Muscle layer of duodenum (tissue), 2 donors: ENCODE data around the gene NXPH1.

Source experiments
- H3K27ac ChIP-seq: one replicate; pipeline ENCODE4 v1.7.0; 2013; ENCODE audit warnings: mild to moderate bottlenecking, low read length
- H3K27me3 ChIP-seq: one replicate; pipeline ENCODE4 v1.7.0; 2013; ENCODE audit warnings: low read depth, mild to moderate bottlenecking, control low read depth, low read length
- H3K36me3 ChIP-seq, 2 donors: one replicate each; pipeline ENCODE4 v1.7.0; 2013; ENCODE audit warnings: low read length in 2 of 2, control low read depth in 1 of 2, mild to moderate bottlenecking in 1 of 2; ENCODE audit not compliant: insufficient read depth in 2 of 2, control insufficient read depth in 1 of 2
- H3K4me1 ChIP-seq, 2 donors: one replicate each; pipeline ENCODE4 v1.7.0; 2013; ENCODE audit warnings: low read length in 2 of 2, mild to moderate bottlenecking in 2 of 2, control low read depth in 1 of 2, moderate library complexity in 1 of 2; ENCODE audit not compliant: insufficient read depth in 2 of 2, control insufficient read depth in 1 of 2
- H3K4me3 ChIP-seq, 2 donors: one replicate each; pipeline ENCODE4 v1.7.0; 2013; ENCODE audit warnings: low read length in 2 of 2, low read depth in 1 of 2, mild to moderate bottlenecking in 1 of 2
- H3K9me3 ChIP-seq, 2 donors: one replicate each; pipeline ENCODE4 v1.7.0; 2013; ENCODE audit warnings: low read length in 2 of 2, control low read depth in 1 of 2, mild to moderate bottlenecking in 1 of 2; ENCODE audit not compliant: control insufficient read depth in 1 of 2
- donor health status: healthy.

The NXPH1 gene

GRCh38 chr7:8581842-8582241 is 148.4 kb downstream of the NXPH1 start:
- no peaks in the 10 kb centered on the region for H3K4me1 ChIP-seq
- H3K27ac ChIP-seq, result no peak overlapping the region

GRCh38 chr7:8582728-8583127 is 149.3 kb downstream of the NXPH1 start:
- Histone ChIP-seq H3K36me3 (no peaks in the 10 kb centered on the region), H3K9me3 (no peaks in the 10 kb centered on the region), H3K4me1 (no peaks in the 10 kb centered on the region), H3K27me3 (no peaks in the 10 kb centered on the region), H3K27ac (no peak overlapping the region), H3K4me3 (no peak overlapping the region)

More at GRCh38 chr7:8581842-8582241, 148.4 kb downstream of the NXPH1 start:
- Histone ChIP-seq H3K4me3 (no peak overlapping the region), H3K9me3 (no peaks in the 10 kb centered on the region), H3K36me3 (no peaks in the 10 kb centered on the region), H3K27me3 (no peaks in the 10 kb centered on the region)

- Histone ChIP-seq H3K36me3 (no peaks in the 10 kb centered on the region), H3K27ac (no peak overlapping the region), H3K27me3 (no peaks in the 10 kb centered on the region), H3K4me1 (no peaks in the 10 kb centered on the region), H3K9me3 (no peaks in the 10 kb centered on the region), H3K4me3 (no peak overlapping the region)
Observed at GRCh38 chr7:8585591-8585990, 152.2 kb downstream of the NXPH1 start.

- Histone ChIP-seq H3K9me3 (no peaks in the 10 kb centered on the region), H3K36me3 (no peaks in the 10 kb centered on the region), H3K27me3 (no peaks in the 10 kb centered on the region), H3K4me1 (no peaks in the 10 kb centered on the region), H3K27ac (no peak overlapping the region), H3K4me3 (no peak overlapping the region)
Observed at GRCh38 chr7:8590225-8590624, 156.8 kb downstream of the NXPH1 start.

- Histone ChIP-seq H3K4me1 (no peaks in the 10 kb centered on the region), H3K4me3 (no peak overlapping the region), H3K27ac (no peak overlapping the region), H3K36me3 (no peaks in the 10 kb centered on the region), H3K9me3 (no peaks in the 10 kb centered on the region), H3K27me3 (no peaks in the 10 kb centered on the region)
Observed at GRCh38 chr7:8590791-8591190, 157.4 kb downstream of the NXPH1 start.

- H3K27me3 ChIP-seq, result no peaks in the 10 kb centered on the region
- no peaks in the 10 kb centered on the region for H3K9me3 ChIP-seq
- no peaks in the 10 kb centered on the region for H3K36me3 ChIP-seq
- no peak overlapping the region for H3K27ac ChIP-seq
- no peak overlapping the region for H3K4me3 ChIP-seq
- H3K4me1 ChIP-seq, result no peaks in the 10 kb centered on the region
Observed at GRCh38 chr7:8591289-8591688, 157.9 kb downstream of the NXPH1 start.

- Histone ChIP-seq H3K36me3 (no peaks in the 10 kb centered on the region), H3K27ac (no peak overlapping the region), H3K27me3 (no peaks in the 10 kb centered on the region), H3K4me1 (no peaks in the 10 kb centered on the region), H3K4me3 (no peak overlapping the region), H3K9me3 (no peaks in the 10 kb centered on the region)
Observed at GRCh38 chr7:8592167-8592566, 158.8 kb downstream of the NXPH1 start.

- Histone ChIP-seq H3K27ac (no peak overlapping the region), H3K9me3 (no peaks in the 10 kb centered on the region), H3K27me3 (no peaks in the 10 kb centered on the region), H3K4me1 (no peaks in the 10 kb centered on the region), H3K36me3 (no peaks in the 10 kb centered on the region), H3K4me3 (no peak overlapping the region)
Observed at GRCh38 chr7:8594115-8594514, 160.7 kb downstream of the NXPH1 start.

- H3K4me3 ChIP-seq, result no peak overlapping the region
- H3K27me3 ChIP-seq, result no peaks in the 10 kb centered on the region
- H3K36me3 ChIP-seq, result no peaks in the 10 kb centered on the region
- no peaks in the 10 kb centered on the region for H3K9me3 ChIP-seq
- no peak overlapping the region for H3K27ac ChIP-seq
- no peaks in the 10 kb centered on the region for H3K4me1 ChIP-seq
Observed at GRCh38 chr7:8597565-8597964, 164.2 kb downstream of the NXPH1 start.

GRCh38 chr7:8601121-8601520 is 167.7 kb downstream of the NXPH1 start:
- no peaks in the 10 kb centered on the region for H3K27me3 ChIP-seq
- H3K4me1 ChIP-seq, result no peaks in the 10 kb centered on the region
- no peaks in the 10 kb centered on the region for H3K36me3 ChIP-seq
- H3K9me3 ChIP-seq, result no peaks in the 10 kb centered on the region
- no peak overlapping the region for H3K4me3 ChIP-seq
- no peak overlapping the region for H3K27ac ChIP-seq

GRCh38 chr7:8605221-8605620 is 171.8 kb downstream of the NXPH1 start:
- no peaks in the 10 kb centered on the region for H3K27me3 ChIP-seq
- H3K4me1 ChIP-seq, result no peaks in the 10 kb centered on the region
- H3K4me3 ChIP-seq, result no peak overlapping the region
- no peaks in the 10 kb centered on the region for H3K36me3 ChIP-seq
- no peak overlapping the region for H3K27ac ChIP-seq
- H3K9me3 ChIP-seq, result no peaks in the 10 kb centered on the region

- no peaks in the 10 kb centered on the region for H3K36me3 ChIP-seq
- H3K27ac ChIP-seq, result no peak overlapping the region
- no peak overlapping the region for H3K4me3 ChIP-seq
- H3K27me3 ChIP-seq, result no peaks in the 10 kb centered on the region
- H3K4me1 ChIP-seq, result no peaks in the 10 kb centered on the region
- H3K9me3 ChIP-seq, result no peaks in the 10 kb centered on the region
Observed at GRCh38 chr7:8612584-8612983, 179.2 kb downstream of the NXPH1 start.
